K562 (cell line): Measurements from ENCODE around the gene ABHD4.

ENCODE experiments used
- PHF20 ChIP-seq: fragments of 450-650 bp; IDR thresholded peaks from 2 replicates; pipeline ENCODE4 v1.6.1; 2018; ENCODE audit not compliant: partially characterized antibody
- RCOR1 ChIP-seq, 2 experiments: IDR thresholded peaks; 2 replicates each; pipeline ENCODE4 v1.6.1; 2012; ENCODE audit warnings: low read depth in 2 of 2, low read length in 2 of 2, borderline replicate concordance in 1 of 2, improper control_type of control experiment in 1 of 2
- ZNF282 ChIP-seq: sonication (generic); formaldehyde crosslinking; IDR thresholded peaks from 2 replicates; pipeline ENCODE4 v1.8.1; 2023; ENCODE audit warnings: missing genetic modification reagents
- ZZZ3 ChIP-seq: fragments of 450-650 bp; IDR thresholded peaks from 2 replicates; pipeline ENCODE4 v1.6.1; 2016; ENCODE audit warnings: antibody characterized with exemption, mild to moderate bottlenecking, moderate library complexity

GRCh38 chr14:22646570-22647254 lies 48.6 kb downstream of the ABHD4 start:
- no peak for TF ChIP-seq ZZZ3
- TF ChIP-seq PHF20, result no peak
- TF ChIP-seq RCOR1 (IDR thresholded peaks at IDR 0.05; ENCODE audit: borderline replicate concordance in 1 of 2, low read depth in 2 of 2, low read length in 2 of 2), result no peak
- TF ChIP-seq ZNF282, result no peak
